ENCODE data around the gene SLC27A5.

- TF ChIP-seq EZH2 (IDR thresholded peaks at IDR 0.05; ENCODE audit: borderline replicate concordance, low read depth, low read length, severe bottlenecking): no peak
- TF ChIP-seq, protein P1, sequence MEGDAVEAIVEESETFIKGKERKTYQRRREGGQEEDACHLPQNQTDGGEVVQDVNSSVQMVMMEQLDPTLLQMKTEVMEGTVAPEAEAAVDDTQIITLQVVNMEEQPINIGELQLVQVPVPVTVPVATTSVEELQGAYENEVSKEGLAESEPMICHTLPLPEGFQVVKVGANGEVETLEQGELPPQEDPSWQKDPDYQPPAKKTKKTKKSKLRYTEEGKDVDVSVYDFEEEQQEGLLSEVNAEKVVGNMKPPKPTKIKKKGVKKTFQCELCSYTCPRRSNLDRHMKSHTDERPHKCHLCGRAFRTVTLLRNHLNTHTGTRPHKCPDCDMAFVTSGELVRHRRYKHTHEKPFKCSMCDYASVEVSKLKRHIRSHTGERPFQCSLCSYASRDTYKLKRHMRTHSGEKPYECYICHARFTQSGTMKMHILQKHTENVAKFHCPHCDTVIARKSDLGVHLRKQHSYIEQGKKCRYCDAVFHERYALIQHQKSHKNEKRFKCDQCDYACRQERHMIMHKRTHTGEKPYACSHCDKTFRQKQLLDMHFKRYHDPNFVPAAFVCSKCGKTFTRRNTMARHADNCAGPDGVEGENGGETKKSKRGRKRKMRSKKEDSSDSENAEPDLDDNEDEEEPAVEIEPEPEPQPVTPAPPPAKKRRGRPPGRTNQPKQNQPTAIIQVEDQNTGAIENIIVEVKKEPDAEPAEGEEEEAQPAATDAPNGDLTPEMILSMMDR (IDR thresholded peaks at IDR 0.05; ENCODE audit: borderline replicate concordance, extremely low read depth, low read length, poor library complexity, severe bottlenecking): peak; percentile 38
Measured at GRCh38 chr19:58499021-58499927, 12.5 kb downstream of the SLC27A5 start.

Data from DND-41 (cell line).